Measurements from ENCODE around the gene ZNF462. TPM values are rescaled to one million over a fixed set of nuclear protein-coding genes. Genes with fewer than 3 reads are reported as not detected.
"Not testable (repeated sequence)": the region's sequence is repeated elsewhere in the genome, so short reads cannot be mapped to it uniquely, and the experiment has no call there.

ZNF462 gene
- total RNA-seq, 1 donor from 2014 or later = 28.5 TPM

DNA sequence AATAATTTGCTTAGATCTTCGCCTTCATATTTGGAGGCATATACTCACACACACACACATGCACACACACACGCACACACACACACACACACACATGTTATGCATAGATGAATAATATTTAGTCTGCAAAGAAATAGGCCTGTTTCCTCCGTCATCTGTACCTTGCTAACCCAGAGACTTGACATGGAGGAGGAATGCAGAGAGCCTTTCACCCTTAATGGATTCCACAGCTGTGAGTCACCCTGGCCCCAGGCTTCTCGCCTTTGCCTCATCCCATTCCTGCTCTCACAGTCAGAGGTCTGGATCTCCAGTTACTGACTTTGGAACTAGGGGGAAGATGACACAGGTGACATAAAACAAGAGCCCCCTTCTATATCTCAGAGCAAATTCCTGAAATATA, 29.7 kb downstream of the ZNF462 start:
- no peaks in the 10 kb centered on the region for H3K9me3 ChIP-seq
- H3K36me3 ChIP-seq = no peaks in the 10 kb centered on the region
- no peak overlapping the region for H3K4me3 ChIP-seq
- H3K4me1 ChIP-seq = peaks cover 43% of the 10 kb centered on the region
- no peak overlapping the region for H3K27ac ChIP-seq
- TF ChIP-seq POLR2AphosphoS5 (IDR thresholded peaks at IDR 0.05; ENCODE audit: insufficient read depth in 1 of 2, low read depth in 1 of 2) = no peak
- TF ChIP-seq CTCF (IDR thresholded peaks at IDR 0.05) = no peak
- TF ChIP-seq POLR2A (IDR thresholded peaks at IDR 0.05) = no peak
- no peak for DNase-seq (ENCODE audit: extremely low spot score in 2 of 2)
- intact Hi-C loops (cut with DNase I) = no loop called here
- H3K27me3 ChIP-seq = no peaks in the 10 kb centered on the region

GRCh38 chr9:106893088-106893487, 30.1 kb downstream of the ZNF462 start:
- intact Hi-C loops (cut with DNase I) = no loop called here

GRCh38 chr9:106896695-106897094, 33.7 kb downstream of the ZNF462 start:
- Histone ChIP-seq H3K4me1 (peaks cover 39% of the 10 kb centered on the region), H3K4me3 (no peak overlapping the region)
- intact Hi-C loops (cut with DNase I) = no loop called here

More at GRCh38 chr9:106893088-106893487, 30.1 kb downstream of the ZNF462 start:
- H3K36me3 ChIP-seq = no peaks in the 10 kb centered on the region
- no peaks in the 10 kb centered on the region for H3K9me3 ChIP-seq
- peaks cover 47% of the 10 kb centered on the region for H3K4me1 ChIP-seq
- TF ChIP-seq POLR2AphosphoS5 (IDR thresholded peaks at IDR 0.05; ENCODE audit: insufficient read depth in 1 of 2, low read depth in 1 of 2) (no peak), POLR2A (IDR thresholded peaks at IDR 0.05) (no peak), CTCF (IDR thresholded peaks at IDR 0.05) (no peak)
- no peak for DNase-seq (ENCODE audit: extremely low spot score in 2 of 2)
- H3K4me3 ChIP-seq = no peak overlapping the region
- no peaks in the 10 kb centered on the region for H3K27me3 ChIP-seq
- H3K27ac ChIP-seq = no peak overlapping the region

DNA sequence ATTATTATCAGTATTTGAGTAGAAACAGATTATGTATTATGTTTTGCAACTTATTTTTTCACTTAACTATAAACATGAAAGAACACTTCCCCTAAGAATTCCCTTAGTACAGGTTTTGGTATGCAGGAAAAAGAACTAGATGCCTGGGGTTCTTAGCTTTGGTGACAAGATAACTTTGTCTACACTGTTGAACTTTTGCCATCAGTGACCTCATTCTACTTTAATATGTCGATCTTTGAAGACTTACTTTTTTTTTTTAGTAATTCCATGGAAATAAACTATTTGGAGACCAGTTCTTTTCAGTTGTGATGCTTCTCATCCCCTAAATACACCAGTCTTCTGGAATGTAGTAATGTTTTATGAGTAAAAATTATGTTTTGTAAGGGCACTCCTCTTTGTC, 34.3 kb downstream of the ZNF462 start:
- peaks cover 35% of the 10 kb centered on the region for H3K4me1 ChIP-seq
- H3K36me3 ChIP-seq = no peaks in the 10 kb centered on the region
- intact Hi-C loops (cut with DNase I) = no loop called here
- H3K4me3 ChIP-seq = no peak overlapping the region
- no peak for TF ChIP-seq POLR2A (IDR thresholded peaks at IDR 0.05)
- no peak for TF ChIP-seq CTCF (IDR thresholded peaks at IDR 0.05)
- no peak for TF ChIP-seq POLR2AphosphoS5 (IDR thresholded peaks at IDR 0.05; ENCODE audit: insufficient read depth in 1 of 2, low read depth in 1 of 2)
- H3K9me3 ChIP-seq = no peaks in the 10 kb centered on the region
- no peak overlapping the region for H3K27ac ChIP-seq
- no peaks in the 10 kb centered on the region for H3K27me3 ChIP-seq
- DNase-seq (ENCODE audit: extremely low spot score in 2 of 2) = no peak

More at GRCh38 chr9:106896695-106897094, 33.7 kb downstream of the ZNF462 start:
- H3K9me3 ChIP-seq = no peaks in the 10 kb centered on the region
- H3K27ac ChIP-seq = no peak overlapping the region
- no peak for TF ChIP-seq POLR2AphosphoS5 (IDR thresholded peaks at IDR 0.05; ENCODE audit: insufficient read depth in 1 of 2, low read depth in 1 of 2)
- no peak for TF ChIP-seq POLR2A (IDR thresholded peaks at IDR 0.05)
- no peak for TF ChIP-seq CTCF (IDR thresholded peaks at IDR 0.05)
- DNase-seq (ENCODE audit: extremely low spot score in 2 of 2) = no peak
- no peaks in the 10 kb centered on the region for H3K27me3 ChIP-seq
- H3K36me3 ChIP-seq = no peaks in the 10 kb centered on the region

DNA sequence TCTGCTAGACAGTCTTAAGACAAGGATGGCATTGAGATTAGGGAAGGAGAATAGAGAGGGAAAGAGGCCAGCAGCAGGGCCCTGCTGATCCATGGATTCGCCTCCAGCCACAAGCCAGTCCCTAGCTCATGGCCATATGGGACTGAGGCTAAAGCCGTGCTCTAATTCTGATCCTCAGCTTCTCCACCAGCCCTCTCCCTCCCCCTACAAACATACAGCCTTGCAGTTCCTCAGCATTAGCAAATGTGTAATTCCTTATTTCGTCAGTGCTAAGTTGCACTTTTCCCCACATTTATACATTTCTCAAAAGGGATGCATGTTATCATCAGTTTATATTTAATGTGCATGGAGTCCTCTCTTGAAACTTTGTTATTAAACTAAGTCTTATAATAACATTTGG, 34.8 kb downstream of the ZNF462 start:
- Histone ChIP-seq H3K27me3 (no peaks in the 10 kb centered on the region), H3K36me3 (no peaks in the 10 kb centered on the region), H3K9me3 (no peaks in the 10 kb centered on the region), H3K4me3 (no peak overlapping the region), H3K4me1 (peaks cover 30% of the 10 kb centered on the region), H3K27ac (no peak overlapping the region)
- TF ChIP-seq CTCF (IDR thresholded peaks at IDR 0.05) (no peak), POLR2AphosphoS5 (IDR thresholded peaks at IDR 0.05; ENCODE audit: insufficient read depth in 1 of 2, low read depth in 1 of 2) (no peak), POLR2A (IDR thresholded peaks at IDR 0.05) (no peak)
- DNase-seq (ENCODE audit: extremely low spot score in 2 of 2) = no peak
- intact Hi-C loops (cut with DNase I) = no loop called here

GRCh38 chr9:106900523-106900922, 37.6 kb downstream of the ZNF462 start:
- H3K4me1 ChIP-seq = peaks cover 26% of the 10 kb centered on the region
- H3K27me3 ChIP-seq; H3K4me3 ChIP-seq; H3K36me3 ChIP-seq; H3K27ac ChIP-seq; H3K9me3 ChIP-seq; intact Hi-C loops (cut with DNase I); DNase-seq (ENCODE audit: extremely low spot score in 2 of 2): not testable (repeated sequence)

All from vagina (tissue), 2 donors.